IMR-90 (cell line): Measurements from ENCODE around the gene TPD52L2. TPM values are rescaled to one million over a fixed set of nuclear protein-coding genes. Genes with fewer than 3 reads are reported as not detected.

ENCODE experiments used
- ATAC-seq: fragments of 200-7000 bp; cut with Tn5 transposase; 2 replicates; pipeline ENCODE4 v1.9.1; 2020; ENCODE audit warnings: low read depth, mild to moderate bottlenecking, moderate library complexity
- BruUV-seq: library from RNA; stranded (reverse); fragments of 400-500 nt; replicated peaks from 2 replicates; lab custom pipeline; 2021; lab: Mats Ljungman, UMichigan
- CTCF ChIA-PET: fragments of 300-600 bp; formaldehyde crosslinking; extraction: SDS; loops from one replicate; lab custom pipeline; 2021; ENCODE audit warnings: antibody characterized with exemption; lab: Yijun Ruan, JAX
- POLR2A ChIA-PET: fragments of 300-600 bp; sonication (Branson Sonifier 250); formaldehyde crosslinking; loops from one replicate; lab custom pipeline; 2022; ENCODE audit warnings: antibody characterized with exemption; ENCODE audit not compliant: unreplicated experiment; lab: Charles Lee
- DNase-seq: peaks from one replicate; pipeline ENCODE4 v3.0.0; 2013
- H2AFZ ChIP-seq: replicated peaks from 2 replicates; pipeline ENCODE3; 2013; ENCODE audit warnings: low read length, mild to moderate bottlenecking; ENCODE audit not compliant: poor library complexity
- H2AK5ac ChIP-seq: 2 replicates; pipeline ENCODE4 v1.6.1; 2013; ENCODE audit warnings: low read depth, low read length, inconsistent platforms
- H2AK9ac ChIP-seq: replicated peaks from 2 replicates; pipeline ENCODE3; 2013; ENCODE audit warnings: mild to moderate bottlenecking, low read depth, low read length, moderate library complexity; ENCODE audit not compliant: poor library complexity
- H2BK120ac ChIP-seq: 2 replicates; pipeline ENCODE4 v1.6.1; 2013; ENCODE audit warnings: low read depth, low read length, inconsistent platforms
- H2BK15ac ChIP-seq: 3 replicates; pipeline ENCODE4 v1.6.1; 2013; ENCODE audit warnings: low read depth, low read length, inconsistent platforms
- H2BK20ac ChIP-seq: 2 replicates; pipeline ENCODE4 v1.6.1; 2013; ENCODE audit warnings: low read depth, mild to moderate bottlenecking, inconsistent platforms, low read length, moderate library complexity
- H2BK5ac ChIP-seq: 2 replicates; pipeline ENCODE4 v1.6.1; 2013; ENCODE audit warnings: mild to moderate bottlenecking, low read depth, low read length, inconsistent platforms; ENCODE audit not compliant: poor library complexity, severe bottlenecking
- H3K14ac ChIP-seq: replicated peaks from 2 replicates; pipeline ENCODE4 v1.6.1; 2013; ENCODE audit warnings: low read depth, low read length, inconsistent platforms
- H3K18ac ChIP-seq: 2 replicates; pipeline ENCODE4 v1.6.1; 2013; ENCODE audit warnings: low read depth, low read length, control low read depth
- H3K23ac ChIP-seq: 2 replicates; pipeline ENCODE4 v1.6.1; 2013; ENCODE audit warnings: low read depth, low read length, inconsistent platforms
- H3K27ac ChIP-seq: 2 replicates; pipeline ENCODE4 v1.5.1; 2013; ENCODE audit warnings: mild to moderate bottlenecking, control low read depth, low read length; ENCODE audit not compliant: insufficient read depth
- H3K27me3 ChIP-seq: 2 replicates; pipeline ENCODE4 v1.6.1; 2013; ENCODE audit warnings: low read length; ENCODE audit not compliant: control insufficient read depth, insufficient read depth
- H3K36me3 ChIP-seq: 2 replicates; pipeline ENCODE4 v1.6.1; 2013; ENCODE audit warnings: low read length, mixed read lengths; ENCODE audit not compliant: control insufficient read depth, insufficient read depth
- H3K4ac ChIP-seq: 2 replicates; pipeline ENCODE4 v1.6.1; 2013; ENCODE audit warnings: low read depth, low read length, inconsistent platforms
- H3K4me1 ChIP-seq: 2 replicates; pipeline ENCODE4 v1.6.1; 2013; ENCODE audit warnings: low read length, mixed read lengths; ENCODE audit not compliant: control insufficient read depth, insufficient read depth
- H3K4me2 ChIP-seq: 2 replicates; pipeline ENCODE4 v1.6.1; 2013; ENCODE audit warnings: low read depth, mild to moderate bottlenecking, control low read depth, low read length, moderate library complexity
- H3K4me3 ChIP-seq: 2 replicates; pipeline ENCODE4 v1.5.1; 2013; ENCODE audit warnings: low read depth, mild to moderate bottlenecking, control low read depth, low read length, moderate library complexity; ENCODE audit not compliant: insufficient read depth
- H3K56ac ChIP-seq: 2 replicates; pipeline ENCODE4 v1.6.1; 2013; ENCODE audit warnings: low read length, inconsistent platforms; ENCODE audit not compliant: insufficient read depth; ENCODE audit errors: extremely low read depth
- H3K79me1 ChIP-seq, 2 experiments: 2 replicates each; pipeline ENCODE4 v1.6.1; 2013; ENCODE audit warnings: low read length in 2 of 2, inconsistent platforms in 1 of 2, low read depth in 1 of 2
- H3K9ac ChIP-seq: 2 replicates; pipeline ENCODE4 v1.6.1; 2013; ENCODE audit warnings: low read depth, low read length, control low read depth
- H3K9me1 ChIP-seq: 2 replicates; pipeline ENCODE4 v1.6.1; 2013; ENCODE audit warnings: low read length, inconsistent platforms; ENCODE audit not compliant: insufficient read depth
- H3K9me3 ChIP-seq: 2 replicates; pipeline ENCODE4 v1.6.1; 2013; ENCODE audit warnings: low read length; ENCODE audit not compliant: control insufficient read depth, insufficient read depth
- H4K20me1 ChIP-seq: 2 replicates; pipeline ENCODE4 v1.6.1; 2013; ENCODE audit warnings: low read length, inconsistent platforms; ENCODE audit not compliant: insufficient read depth
- H4K5ac ChIP-seq: 2 replicates; pipeline ENCODE4 v1.6.1; 2013; ENCODE audit warnings: mild to moderate bottlenecking, low read depth, low read length, control low read depth
- H4K8ac ChIP-seq, 2 experiments: 2 replicates each; pipeline ENCODE4 v1.6.1; 2013; ENCODE audit warnings: low read depth in 2 of 2, low read length in 2 of 2, control low read depth in 1 of 2, inconsistent platforms in 1 of 2
- H4K91ac ChIP-seq: 2 replicates; pipeline ENCODE4 v1.6.1; 2013; ENCODE audit warnings: low read depth, low read length, inconsistent platforms; ENCODE audit not compliant: insufficient read depth
- BHLHE40 ChIP-seq: fragments of 150-350 bp; IDR thresholded peaks from 2 replicates; pipeline ENCODE4 v1.6.1; 2016; ENCODE audit warnings: mild to moderate bottlenecking, low read depth, low read length
- CEBPB ChIP-seq: IDR thresholded peaks from 2 replicates; pipeline ENCODE4 v1.6.1; 2012; ENCODE audit warnings: low read depth, low read length, improper control_type of control experiment
- CHD1 ChIP-seq: IDR thresholded peaks from 2 replicates; pipeline ENCODE4 v1.6.1; 2012; ENCODE audit warnings: low read depth, low read length, improper control_type of control experiment
- CTCF ChIP-seq: conservative IDR thresholded peaks from 2 replicates; pipeline ENCODE4 v1.5.1; 2012; ENCODE audit warnings: mild to moderate bottlenecking, low read depth, low read length, improper control_type of control experiment
- ELK1 ChIP-seq: fragments of 150-350 bp; IDR thresholded peaks from 2 replicates; pipeline ENCODE4 v1.6.1; 2016; ENCODE audit warnings: low read depth, mild to moderate bottlenecking, low read length, moderate library complexity, borderline replicate concordance
- MAFK ChIP-seq: IDR thresholded peaks from 2 replicates; pipeline ENCODE4 v1.6.1; 2012; ENCODE audit warnings: low read depth, low read length, improper control_type of control experiment
- NFE2L2 ChIP-seq: fragments of 150-350 bp; IDR thresholded peaks from 2 replicates; pipeline ENCODE4 v1.6.1; 2016; ENCODE audit warnings: low read depth, mild to moderate bottlenecking, low read length
- POLR2A ChIP-seq: IDR thresholded peaks from 2 replicates; pipeline ENCODE4 v1.6.1; 2012; ENCODE audit warnings: mild to moderate bottlenecking, low read depth, low read length
- RAD21 ChIP-seq: IDR thresholded peaks from 2 replicates; pipeline ENCODE4 v1.6.1; 2012; ENCODE audit warnings: low read length, improper control_type of control experiment
- RCOR1 ChIP-seq: IDR thresholded peaks from 2 replicates; pipeline ENCODE4 v1.6.1; 2012; ENCODE audit warnings: mild to moderate bottlenecking, low read length, improper control_type of control experiment; ENCODE audit not compliant: insufficient replicate concordance
- RFX5 ChIP-seq: IDR thresholded peaks from 2 replicates; pipeline ENCODE4 v1.8.0; 2012; ENCODE audit warnings: low read depth, mild to moderate bottlenecking, low read length, moderate library complexity
- USF2 ChIP-seq: fragments of 150-350 bp; IDR thresholded peaks from 2 replicates; pipeline ENCODE4 v1.6.1; 2017; ENCODE audit warnings: mild to moderate bottlenecking, antibody characterized with exemption, low read length, low read depth
- WGBS, 2 experiments: methylation state at CpG; one replicate each; pipeline versions ENCODE4 v1.1.5 to v1.1.7; 2013; ENCODE audit warnings: missing lambda C conversion rate in 2 of 2; ENCODE audit not compliant: insufficient read length in 1 of 2; ENCODE audit errors: extremely low coverage in 2 of 2; 5-methylcytosine and 5-hydroxymethylcytosine counted together
- dilution Hi-C: fragments of 300-500 bp; cut with HindIII; formaldehyde crosslinking; loops from one replicate; pipeline ENCODE4 v1.14.3; 2018; ENCODE audit warnings: low sequenced_read_pairs; ENCODE audit not compliant: unreplicated experiment
- in situ Hi-C: fragments of 300-500 bp; cut with MboI; formaldehyde crosslinking; loops from 3 replicates; pipeline ENCODE4 v1.14.3; 2019; ENCODE audit warnings: low sequenced_read_pairs, inconsistent platforms, mixed read lengths
- intact Hi-C: fragments of 100-400 bp; cut with micrococcal nuclease; formaldehyde crosslinking; loops from 2 replicates; pipeline ENCODE4 v1.10.0; 2022
- polyA plus RNA-seq, 3 experiments: library from polyadenylated mRNA; depleted of rRNA; stranded (reverse); fragments of >200 nt; gene quantifications; 2 replicates each; pipeline ENCODE4 v1.2.3, GENCODE V29; 2012; ENCODE audit warnings: low replicate concordance in 1 of 3
- total RNA-seq: library from RNA; depleted of rRNA; stranded (reverse); fragments of >200 nt; gene quantifications from 2 replicates; pipeline ENCODE4 v1.2.3, GENCODE V29; 2012

Gene TPD52L2
- total and polyA plus RNA-seq, 2 of the 4 experiments (the other 2 are of a cell fraction): 113 to 189 TPM

GRCh38 chr20:63930971-63931553, 66.0 kb downstream of the TPD52L2 start:
- in situ Hi-C loops: no loop called here
- CTCF ChIA-PET: no interaction called here

More at GRCh38 chr20:63930971-63931553, 66.0 kb downstream of the TPD52L2 start:
- H3K23ac ChIP-seq: no peak overlapping the region
- no TSS peak for BruUV-seq
- peaks cover 73% of the 10 kb centered on the region for H3K36me3 ChIP-seq
- no peak overlapping the region for H4K8ac ChIP-seq
- peaks cover 41 to 62% of the 10 kb centered on the region in 2 experiments for H3K79me1 ChIP-seq
- no peak for DNase-seq
- H4K20me1 ChIP-seq: peaks cover 73% of the 10 kb centered on the region
- 93% methylated on average over 20 of the region's 37 CpGs; no CpG with 5 or more reads in 1 of the 2 experiments for WGBS, 2 experiments
- H3K4me3 ChIP-seq: no peak overlapping the region
- H2AK5ac ChIP-seq: no peak overlapping the region
- H3K9ac ChIP-seq: no peak overlapping the region
- H3K14ac ChIP-seq: no peak overlapping the region
- H3K9me3 ChIP-seq: no peaks in the 10 kb centered on the region
- H3K27me3 ChIP-seq: no peaks in the 10 kb centered on the region
- no peak overlapping the region for H2BK5ac ChIP-seq
- intact Hi-C loops: no loop called here
- H3K4ac ChIP-seq: no peak overlapping the region
- H3K4me2 ChIP-seq: no peak overlapping the region
- no peak for ATAC-seq
- no peak overlapping the region for H4K5ac ChIP-seq
- H3K9me1 ChIP-seq: peaks cover 12% of the 10 kb centered on the region; the same call in 1 of the 2 replicates
- no peak overlapping the region for H2AFZ ChIP-seq
- no peak overlapping the region for H2BK120ac ChIP-seq
- no peak overlapping the region for H3K18ac ChIP-seq
- no peak overlapping the region for H4K91ac ChIP-seq
- no peaks in the 10 kb centered on the region for H3K4me1 ChIP-seq
- no peak overlapping the region for H3K27ac ChIP-seq
- POLR2A ChIA-PET: no interaction called here
- no peak overlapping the region for H2BK15ac ChIP-seq
- dilution Hi-C loops: no loop called here
- H2BK20ac ChIP-seq: no peak overlapping the region
- no peak overlapping the region for H3K56ac ChIP-seq
- TF ChIP-seq BHLHE40: no peak
- no peak for TF ChIP-seq USF2
- no peak for TF ChIP-seq CHD1
- TF ChIP-seq MAFK: no peak
- no peak for TF ChIP-seq NFE2L2
- TF ChIP-seq ELK1: no peak
- no peak for TF ChIP-seq RCOR1
- no peak for TF ChIP-seq POLR2A
- no peak for TF ChIP-seq CEBPB
- TF ChIP-seq RAD21: no peak
- TF ChIP-seq CTCF: no peak
- no peak for TF ChIP-seq RFX5
- H2AK9ac ChIP-seq: no peak overlapping the region
